Tibial nerve (tissue), 3 donors: ENCODE measurements around the gene CCDC63.

Experiments
- POLR2A ChIP-seq, 2 donors: fragments of 450-650 bp; IDR thresholded peaks; one replicate each; pipeline ENCODE4 v1.6.1; 2017; ENCODE audit warnings: antibody characterized with exemption in 2 of 2, mild to moderate bottlenecking in 2 of 2, moderate library complexity in 2 of 2
- TF ChIP-seq, protein P1 (sequence below), 5 experiments: fragments of 200-600 bp in 3 of 5; fragments of 450-650 bp in 2 of 5; sonication (generic) in 3 of 5; IDR thresholded peaks; one replicate each; pipeline ENCODE4 v1.5.1; 2016 to 2019; ENCODE audit warnings: antibody characterized with exemption in 5 of 5, mild to moderate bottlenecking in 3 of 5, moderate library complexity in 2 of 5

GRCh38 chr12:110933326-110933974 lies 86.7 kb downstream of the CCDC63 start:
- no peak for TF ChIP-seq POLR2A (IDR thresholded peaks at IDR 0.05)
- TF ChIP-seq, protein P1, sequence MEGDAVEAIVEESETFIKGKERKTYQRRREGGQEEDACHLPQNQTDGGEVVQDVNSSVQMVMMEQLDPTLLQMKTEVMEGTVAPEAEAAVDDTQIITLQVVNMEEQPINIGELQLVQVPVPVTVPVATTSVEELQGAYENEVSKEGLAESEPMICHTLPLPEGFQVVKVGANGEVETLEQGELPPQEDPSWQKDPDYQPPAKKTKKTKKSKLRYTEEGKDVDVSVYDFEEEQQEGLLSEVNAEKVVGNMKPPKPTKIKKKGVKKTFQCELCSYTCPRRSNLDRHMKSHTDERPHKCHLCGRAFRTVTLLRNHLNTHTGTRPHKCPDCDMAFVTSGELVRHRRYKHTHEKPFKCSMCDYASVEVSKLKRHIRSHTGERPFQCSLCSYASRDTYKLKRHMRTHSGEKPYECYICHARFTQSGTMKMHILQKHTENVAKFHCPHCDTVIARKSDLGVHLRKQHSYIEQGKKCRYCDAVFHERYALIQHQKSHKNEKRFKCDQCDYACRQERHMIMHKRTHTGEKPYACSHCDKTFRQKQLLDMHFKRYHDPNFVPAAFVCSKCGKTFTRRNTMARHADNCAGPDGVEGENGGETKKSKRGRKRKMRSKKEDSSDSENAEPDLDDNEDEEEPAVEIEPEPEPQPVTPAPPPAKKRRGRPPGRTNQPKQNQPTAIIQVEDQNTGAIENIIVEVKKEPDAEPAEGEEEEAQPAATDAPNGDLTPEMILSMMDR (IDR thresholded peaks at IDR 0.05): no peak
